ENCODE measurements around the gene HSP90AA1. TPM values are rescaled to one million over a fixed set of nuclear protein-coding genes. Genes with fewer than 3 reads are reported as not detected.

The HSP90AA1 gene
- total and polyA plus RNA-seq, 2 experiments from 2014 or later: 142 to 1,021 TPM

DNA sequence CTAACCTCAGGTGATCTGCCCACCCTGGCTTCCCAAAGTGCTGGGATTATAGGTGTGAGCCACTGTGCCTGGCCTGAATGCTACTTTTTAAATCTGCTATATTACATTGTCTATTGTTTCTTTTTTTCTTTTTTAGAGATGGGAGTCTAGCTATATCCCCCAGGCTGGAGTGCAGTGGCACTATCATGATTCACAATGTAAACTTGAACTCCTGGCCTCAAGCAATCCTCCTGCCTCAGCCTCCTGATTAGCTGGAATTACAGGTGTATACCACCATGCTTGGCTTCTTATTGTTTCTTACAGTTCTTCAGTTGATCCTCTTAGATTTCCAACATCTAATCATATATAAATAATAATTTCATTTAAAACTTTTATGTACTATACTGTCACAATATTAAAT, 37.6 kb upstream of the HSP90AA1 start:
- Histone ChIP-seq H3K4me3 (no peak overlapping the region), H3K9me3 (ENCODE audit: low read depth) (no peaks in the 10 kb centered on the region), H3K4me1 (ENCODE audit: low read depth) (no peaks in the 10 kb centered on the region), H3K27ac (no peak overlapping the region), H3K36me3 (no peaks in the 10 kb centered on the region), H3K27me3 (no peaks in the 10 kb centered on the region)
- no peak for DNase-seq (ENCODE audit: low read depth in 1 of 2, low spot score in 1 of 2)
- no peak for TF ChIP-seq CTCF (IDR thresholded peaks at IDR 0.05; ENCODE audit: low read depth, low read length)

DNA sequence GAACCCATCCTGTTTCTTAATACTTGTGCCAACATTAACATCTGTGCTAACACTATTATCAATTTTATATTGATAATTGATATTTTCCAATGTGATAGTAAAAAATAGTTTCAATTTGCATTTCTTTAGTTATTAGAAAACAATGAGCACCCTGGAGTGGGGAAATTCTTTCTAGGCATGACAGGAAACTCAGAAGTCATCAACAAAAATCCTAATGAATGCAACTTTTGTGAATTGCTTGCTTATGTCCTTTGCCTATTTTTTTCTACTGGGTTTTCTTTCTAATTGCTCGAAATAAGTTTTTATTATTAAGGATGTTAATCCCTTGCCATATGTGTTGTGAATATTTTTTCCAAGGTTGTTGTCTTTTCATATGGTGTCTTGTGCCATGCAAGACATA, 34.7 kb upstream of the HSP90AA1 start:
- Histone ChIP-seq H3K27ac (no peak overlapping the region), H3K27me3 (no peaks in the 10 kb centered on the region), H3K36me3 (no peaks in the 10 kb centered on the region), H3K4me3 (no peak overlapping the region), H3K4me1 (ENCODE audit: low read depth) (no peaks in the 10 kb centered on the region), H3K9me3 (ENCODE audit: low read depth) (no peaks in the 10 kb centered on the region)
- TF ChIP-seq CTCF (IDR thresholded peaks at IDR 0.05; ENCODE audit: low read depth, low read length): no peak
- DNase-seq (ENCODE audit: low read depth in 1 of 2, low spot score in 1 of 2): no peak

- Histone ChIP-seq H3K9me3 (ENCODE audit: low read depth) (no peaks in the 10 kb centered on the region), H3K27ac (no peak overlapping the region), H3K27me3 (no peaks in the 10 kb centered on the region), H3K4me3 (no peak overlapping the region), H3K36me3 (no peaks in the 10 kb centered on the region), H3K4me1 (ENCODE audit: low read depth) (no peaks in the 10 kb centered on the region)
- no peak for TF ChIP-seq CTCF (IDR thresholded peaks at IDR 0.05; ENCODE audit: low read depth, low read length)
- no peak for DNase-seq (ENCODE audit: low read depth in 1 of 2, low spot score in 1 of 2)
Observed at GRCh38 chr14:102120888-102121287, 34.0 kb upstream of the HSP90AA1 start.

GRCh38 chr14:102117852-102118251, 31.0 kb upstream of the HSP90AA1 start:
- Histone ChIP-seq H3K27ac (no peak overlapping the region), H3K4me3 (no peak overlapping the region), H3K27me3 (no peaks in the 10 kb centered on the region), H3K36me3 (no peaks in the 10 kb centered on the region), H3K9me3 (ENCODE audit: low read depth) (no peaks in the 10 kb centered on the region), H3K4me1 (ENCODE audit: low read depth) (no peaks in the 10 kb centered on the region)
- TF ChIP-seq CTCF (IDR thresholded peaks at IDR 0.05; ENCODE audit: low read depth, low read length): no peak
- DNase-seq (ENCODE audit: low read depth in 1 of 2, low spot score in 1 of 2): no peak

DNA sequence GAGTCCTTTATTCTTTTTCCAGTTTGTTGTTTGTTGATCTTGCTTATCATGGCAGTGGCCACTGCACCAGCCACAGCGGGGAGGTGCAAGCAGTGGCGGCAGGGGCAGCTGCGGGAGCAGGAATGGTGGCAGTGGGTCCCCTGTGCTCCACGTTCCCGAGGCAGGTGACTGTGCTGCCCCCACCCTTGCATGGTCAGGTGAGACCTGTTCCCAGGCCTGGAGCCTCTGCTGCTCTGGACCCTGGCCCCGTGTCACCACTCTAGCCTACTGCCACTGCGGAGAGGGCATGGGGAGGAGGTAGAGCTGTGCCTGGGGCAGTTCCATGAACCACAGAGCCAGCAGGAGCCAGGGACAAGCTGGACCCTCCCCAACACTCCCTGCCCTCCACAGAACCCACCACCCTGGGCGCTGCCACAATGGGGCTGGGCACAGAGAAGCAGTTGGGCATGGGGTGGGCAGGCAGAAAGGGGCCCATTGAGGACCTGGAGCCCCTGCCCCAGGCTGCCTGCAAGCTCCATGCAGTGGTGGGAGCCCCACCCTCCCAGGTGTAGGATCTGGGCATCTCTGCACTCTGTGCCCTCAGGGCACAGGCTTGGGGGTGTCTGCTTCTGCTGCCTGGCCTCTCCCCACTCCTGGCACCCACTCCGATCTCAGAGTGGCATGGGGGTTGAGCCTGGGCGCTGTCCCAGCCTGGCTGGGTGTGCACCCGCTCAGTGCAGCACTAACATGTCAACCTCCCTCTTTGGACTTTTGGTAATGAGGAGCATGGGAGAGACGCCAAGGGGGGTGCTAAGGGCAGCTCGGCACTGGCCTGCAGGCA, 29.7 kb upstream of the HSP90AA1 start:
- DNase-seq (ENCODE audit: low read depth in 1 of 2, low spot score in 1 of 2): no peak
- H3K27ac ChIP-seq: no peak overlapping the region
- H3K4me1 ChIP-seq (ENCODE audit: low read depth): no peaks in the 10 kb centered on the region
- no peaks in the 10 kb centered on the region for H3K36me3 ChIP-seq
- H3K9me3 ChIP-seq (ENCODE audit: low read depth): no peaks in the 10 kb centered on the region
- no peak overlapping the region for H3K4me3 ChIP-seq
- no peak for TF ChIP-seq CTCF (IDR thresholded peaks at IDR 0.05; ENCODE audit: low read depth, low read length)
- no peaks in the 10 kb centered on the region for H3K27me3 ChIP-seq

Measured in cardiac muscle cell (in vitro differentiated cells and primary cell).